Activated T-helper 1 cell treated with anti-CD3 and anti-CD28 coated beads, Interleukin-12 subunit alpha, Interleukin-12 subunit beta, Interleukin-2, Interleukin-4 antibody, amounts not matched to agents 30 ng/mL and 10 ng/mL and 1 ng/mL, durations not matched to agents 14 hours and 24 hours and 36 hours (primary cell): ENCODE data around the gene CLIC3. TPM values are rescaled to one million over a fixed set of nuclear protein-coding genes. Genes with fewer than 3 reads are reported as not detected.
"Not testable (repeated sequence)": the region's sequence is repeated elsewhere in the genome, so short reads cannot be mapped to it uniquely, and the experiment has no call there.

Source experiments
- DNase-seq: peaks from one replicate; pipeline ENCODE4 v3.0.0; 2021; ENCODE audit warnings: low spot score
- H3K27ac Mint-ChIP-seq: one replicate; pipeline ENCODE4 v1.8.0; 2021; ENCODE audit warnings: mild to moderate bottlenecking, mixed read lengths
- H3K27me3 Mint-ChIP-seq: one replicate; pipeline ENCODE4 v1.8.0; 2022; ENCODE audit warnings: mild to moderate bottlenecking, moderate library complexity, mixed read lengths; ENCODE audit not compliant: insufficient read depth
- H3K36me3 Mint-ChIP-seq: one replicate; pipeline ENCODE4 v1.8.0; 2021; ENCODE audit warnings: low read depth, mixed read lengths
- H3K4me1 Mint-ChIP-seq: one replicate; pipeline ENCODE4 v1.8.0; 2021; ENCODE audit warnings: low read depth, mixed read lengths
- H3K4me3 Mint-ChIP-seq: one replicate; pipeline ENCODE4 v1.8.0; 2021; ENCODE audit warnings: mild to moderate bottlenecking, moderate library complexity, mixed read lengths
- H3K9me3 Mint-ChIP-seq: one replicate; pipeline ENCODE4 v1.8.0; 2021; ENCODE audit warnings: mixed read lengths
- intact Hi-C: fragments of 100-400 bp; cut with micrococcal nuclease; formaldehyde crosslinking; loops from one replicate; pipeline ENCODE4 v1.15.1; 2024
- total RNA-seq: library from RNA; stranded (reverse); gene quantifications from 2 replicates; pipeline ENCODE4 v1.2.3, GENCODE V29; 2022

The CLIC3 gene
- total RNA-seq, 1 donor from 2014 or later: not detected

DNA sequence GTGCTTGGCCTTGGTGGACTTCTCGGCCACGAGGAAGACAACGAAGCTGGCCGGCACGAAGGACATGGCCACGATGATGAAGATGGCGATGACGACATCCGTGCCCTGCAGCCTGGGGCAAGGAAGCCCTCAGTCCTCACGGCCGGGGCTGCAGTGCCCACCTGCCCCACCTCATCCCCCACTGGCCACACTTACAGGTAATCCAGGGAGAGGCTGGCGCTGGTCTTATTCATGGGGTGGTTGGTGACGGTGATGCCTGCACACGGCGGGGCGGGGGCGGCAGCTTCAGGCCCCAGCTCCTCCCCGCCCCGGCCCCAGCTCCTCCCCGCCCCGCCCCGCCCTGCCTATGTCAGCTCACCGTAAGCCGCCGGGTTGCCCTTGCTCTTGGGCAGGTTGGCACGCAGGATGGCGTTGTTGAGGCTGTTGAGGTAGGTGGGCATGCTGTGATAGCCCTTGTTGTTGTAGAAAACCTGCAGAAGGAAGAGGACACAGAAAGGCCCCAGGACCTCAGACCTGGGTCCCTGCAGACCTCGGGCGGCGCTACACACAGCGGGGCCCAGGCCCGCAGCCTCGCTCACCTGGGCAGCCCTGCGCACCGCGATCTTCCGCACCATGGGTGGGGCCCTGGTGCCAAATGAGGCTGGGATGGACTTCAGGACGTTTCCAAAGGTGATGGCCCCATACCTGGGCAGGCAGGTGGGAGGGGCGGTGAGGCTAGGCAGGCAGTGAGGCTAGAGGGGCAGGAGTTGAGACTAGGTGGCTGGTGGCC lies 15.7 kb upstream of the CLIC3 start:
- Mint-ChIP-seq H3K27ac (no peak overlapping the region), H3K9me3 (no peaks in the 10 kb centered on the region), H3K4me1 (no peaks in the 10 kb centered on the region), H3K4me3 (no peak overlapping the region), H3K27me3 (no peaks in the 10 kb centered on the region), H3K36me3 (no peaks in the 10 kb centered on the region)
- DNase-seq: no peak
- intact Hi-C loops: no loop called here

DNA sequence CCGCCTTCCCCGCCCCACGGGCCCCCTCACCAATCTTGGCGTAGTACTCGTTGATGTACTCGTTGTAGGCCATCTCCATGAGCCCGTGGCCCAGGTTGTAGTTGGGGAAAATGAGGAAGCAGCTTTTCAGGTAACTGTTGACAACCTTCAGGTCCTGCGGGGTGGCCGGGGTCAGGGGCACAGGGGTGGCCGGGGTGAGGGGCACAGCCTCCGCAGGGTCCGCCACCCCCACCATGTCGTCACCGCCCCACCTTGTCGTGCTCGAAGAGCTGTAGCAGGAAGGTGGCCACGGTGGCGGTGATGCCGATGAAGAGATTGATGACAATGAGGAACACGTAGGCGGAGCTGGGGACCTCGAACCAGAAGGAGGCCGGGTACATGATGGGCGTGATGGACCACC lies 14.8 kb upstream of the CLIC3 start:
- DNase-seq: no peak
- Mint-ChIP-seq H3K4me3 (no peak overlapping the region), H3K36me3 (no peaks in the 10 kb centered on the region), H3K9me3 (no peaks in the 10 kb centered on the region), H3K4me1 (no peaks in the 10 kb centered on the region), H3K27me3 (no peaks in the 10 kb centered on the region), H3K27ac (no peak overlapping the region)
- intact Hi-C loops: no loop called here

DNA sequence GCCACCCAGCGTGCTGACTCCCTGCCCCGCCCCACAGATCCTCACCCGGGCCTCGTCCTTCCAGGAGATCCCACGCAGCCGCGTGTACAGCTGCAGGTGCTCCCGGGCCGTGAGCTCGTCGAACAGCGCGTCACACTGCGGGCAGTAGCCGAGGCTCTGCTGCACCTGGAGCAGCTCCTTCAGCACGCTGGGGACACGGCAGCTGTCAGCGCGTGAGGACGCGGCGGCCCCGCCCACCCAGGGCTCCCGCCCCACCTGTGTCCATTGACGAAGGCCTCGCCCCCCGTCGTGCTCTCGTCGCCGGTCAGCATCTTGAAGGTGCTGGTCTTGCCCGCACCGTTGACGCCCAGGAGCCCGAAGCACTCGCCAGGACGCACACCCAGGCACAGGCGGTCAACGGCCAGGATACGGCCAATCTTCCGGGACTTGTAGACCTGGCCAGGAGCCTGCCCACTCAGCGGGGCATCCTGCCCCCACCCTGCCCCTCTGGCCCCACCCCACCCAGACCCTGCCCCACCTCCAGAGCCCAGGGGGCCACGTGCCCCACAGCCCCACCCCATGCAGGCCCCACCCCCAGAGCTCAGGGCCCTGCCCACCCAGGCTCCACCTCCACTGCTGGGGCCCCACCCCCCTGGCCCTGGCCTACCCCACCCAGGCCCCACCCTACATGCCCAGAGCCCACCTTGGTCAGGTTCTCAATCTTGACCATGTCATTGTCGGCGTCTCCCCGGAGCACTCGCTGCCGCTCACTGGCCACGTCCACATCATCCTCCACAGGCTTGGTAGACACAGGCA lies 13.8 kb upstream of the CLIC3 start:
- DNase-seq: no peak
- no peaks in the 10 kb centered on the region for H3K36me3 Mint-ChIP-seq
- no peaks in the 10 kb centered on the region for H3K4me1 Mint-ChIP-seq
- no peak overlapping the region for H3K27ac Mint-ChIP-seq
- no peak overlapping the region for H3K4me3 Mint-ChIP-seq
- intact Hi-C loops: no loop called here
- H3K9me3 Mint-ChIP-seq: no peaks in the 10 kb centered on the region
- no peaks in the 10 kb centered on the region for H3K27me3 Mint-ChIP-seq

DNA sequence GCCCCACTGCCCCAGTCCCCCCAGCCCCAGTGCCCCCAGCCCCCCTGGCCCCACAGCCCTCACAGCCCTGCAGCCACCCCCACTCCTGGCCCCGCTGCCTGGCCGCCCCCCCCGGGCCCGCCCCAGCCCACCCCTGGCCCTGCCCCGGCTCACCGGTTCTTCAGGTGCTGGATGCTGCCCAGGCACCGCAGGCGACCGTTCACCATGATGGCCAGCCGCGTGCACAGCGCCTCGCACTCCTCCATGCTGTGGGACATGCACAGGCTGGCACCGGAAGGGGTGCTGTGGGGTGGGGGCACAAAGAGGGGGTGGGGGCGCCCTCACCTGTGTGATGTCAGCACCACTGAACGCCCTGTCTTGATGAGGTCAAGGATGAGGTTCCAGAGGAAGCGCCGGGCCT lies 12.8 kb upstream of the CLIC3 start:
- Mint-ChIP-seq H3K4me1 (no peaks in the 10 kb centered on the region), H3K36me3 (no peaks in the 10 kb centered on the region), H3K4me3 (no peak overlapping the region), H3K27ac (no peak overlapping the region), H3K27me3 (peaks cover 2% of the 10 kb centered on the region), H3K9me3 (no peaks in the 10 kb centered on the region)
- no peak for DNase-seq
- intact Hi-C loops: no loop called here

DNA sequence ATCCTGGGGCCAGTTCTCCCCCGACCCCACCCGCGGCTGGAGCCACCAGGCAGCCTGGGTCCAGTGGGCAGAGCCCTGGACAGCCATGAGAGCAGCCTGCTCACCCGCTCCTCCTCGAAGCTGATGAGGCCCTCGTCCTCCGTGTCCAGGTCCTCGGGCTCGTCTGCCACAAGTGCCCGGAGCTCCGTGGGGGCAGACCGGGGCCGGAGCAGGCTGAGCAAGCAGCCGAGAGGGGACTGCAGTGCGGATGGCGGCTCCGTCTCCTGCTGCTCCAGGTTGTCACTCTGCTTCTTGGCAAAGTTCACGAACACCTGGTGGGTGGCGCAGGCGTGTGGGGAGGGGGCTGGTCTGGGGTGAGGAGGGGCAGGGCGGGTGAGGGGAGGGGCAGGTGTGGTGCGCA lies 11.9 kb upstream of the CLIC3 start:
- no peak overlapping the region for H3K27ac Mint-ChIP-seq
- H3K36me3 Mint-ChIP-seq: no peaks in the 10 kb centered on the region
- H3K9me3 Mint-ChIP-seq: no peaks in the 10 kb centered on the region
- DNase-seq: no peak
- intact Hi-C loops: no loop called here
- no peak overlapping the region for H3K4me3 Mint-ChIP-seq
- H3K27me3 Mint-ChIP-seq: peaks cover 2% of the 10 kb centered on the region
- H3K4me1 Mint-ChIP-seq: no peaks in the 10 kb centered on the region

DNA sequence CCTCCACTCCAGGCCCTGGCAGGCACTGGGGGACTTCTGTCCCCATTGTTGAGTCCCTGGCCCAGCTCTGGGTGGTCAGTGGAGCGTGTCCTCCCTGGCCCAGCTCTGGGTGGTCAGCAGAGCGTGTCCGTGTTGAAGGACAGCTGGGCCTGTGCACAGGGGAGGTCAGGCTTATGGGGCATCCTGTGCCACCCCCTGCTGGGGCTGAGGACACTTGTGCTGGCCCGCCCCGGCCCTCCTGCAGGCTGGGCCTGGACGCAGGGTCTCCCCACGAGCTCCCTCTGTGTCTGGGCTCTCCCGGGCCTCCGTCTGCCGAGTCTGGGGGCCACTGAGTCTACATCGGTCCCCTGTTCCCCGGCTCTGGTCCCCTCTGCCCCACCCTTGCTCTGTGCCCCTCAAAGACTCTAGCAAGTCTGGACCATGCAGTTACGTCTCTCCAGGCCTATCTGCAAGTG lies 11.5 kb upstream of the CLIC3 start:
- intact Hi-C loops: no loop called here
- no peaks in the 10 kb centered on the region for H3K4me1 Mint-ChIP-seq

DNA sequence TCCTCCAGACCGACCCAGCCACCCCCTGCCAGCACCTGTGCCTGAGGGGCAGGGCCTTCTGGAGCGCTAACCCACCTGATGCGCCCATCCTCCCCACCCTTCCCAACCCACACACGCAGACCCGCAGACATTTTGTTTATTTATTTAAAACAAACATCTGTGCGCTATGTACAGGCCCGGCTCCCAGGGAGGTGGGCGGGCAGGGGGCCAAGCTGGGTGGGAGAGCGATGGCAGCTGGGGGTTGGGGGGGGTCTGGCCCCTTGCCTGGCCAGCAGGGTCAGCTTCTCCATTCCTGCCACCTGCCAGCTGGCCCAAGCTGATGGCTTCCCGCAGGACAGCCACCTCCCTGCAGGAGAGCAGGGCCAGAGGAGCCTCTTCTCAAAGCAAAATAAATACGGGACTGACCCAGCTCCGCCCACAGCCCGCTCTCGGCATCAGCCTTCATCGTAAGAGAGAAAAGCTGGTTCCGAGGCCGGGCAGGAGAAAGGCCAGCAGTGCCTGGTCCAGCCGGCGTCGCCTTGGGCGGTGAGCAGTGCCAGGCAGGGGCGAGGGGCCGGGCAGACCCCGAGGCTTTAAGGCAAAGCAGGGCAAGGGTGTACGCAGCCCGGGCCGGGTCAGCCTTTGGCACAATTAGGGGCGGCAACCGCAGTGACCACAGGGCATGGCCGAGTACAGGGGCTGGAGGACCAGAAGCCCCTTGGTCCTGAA lies 10.9 kb upstream of the CLIC3 start:
- H3K4me1 Mint-ChIP-seq: no peaks in the 10 kb centered on the region
- no peak overlapping the region for H3K4me3 Mint-ChIP-seq
- intact Hi-C loops: no loop called here
- DNase-seq: no peak
- H3K9me3 Mint-ChIP-seq: no peaks in the 10 kb centered on the region
- H3K27me3 Mint-ChIP-seq: peaks cover 2% of the 10 kb centered on the region
- no peak overlapping the region for H3K27ac Mint-ChIP-seq
- H3K36me3 Mint-ChIP-seq: no peaks in the 10 kb centered on the region

More for the DNA sequence above, 11.5 kb upstream of the CLIC3 start:
- Mint-ChIP-seq H3K36me3 (no peaks in the 10 kb centered on the region), H3K4me3 (no peak overlapping the region), H3K27me3 (peaks cover 2% of the 10 kb centered on the region), H3K9me3 (no peaks in the 10 kb centered on the region), H3K27ac (no peak overlapping the region)
- no peak for DNase-seq

DNA sequence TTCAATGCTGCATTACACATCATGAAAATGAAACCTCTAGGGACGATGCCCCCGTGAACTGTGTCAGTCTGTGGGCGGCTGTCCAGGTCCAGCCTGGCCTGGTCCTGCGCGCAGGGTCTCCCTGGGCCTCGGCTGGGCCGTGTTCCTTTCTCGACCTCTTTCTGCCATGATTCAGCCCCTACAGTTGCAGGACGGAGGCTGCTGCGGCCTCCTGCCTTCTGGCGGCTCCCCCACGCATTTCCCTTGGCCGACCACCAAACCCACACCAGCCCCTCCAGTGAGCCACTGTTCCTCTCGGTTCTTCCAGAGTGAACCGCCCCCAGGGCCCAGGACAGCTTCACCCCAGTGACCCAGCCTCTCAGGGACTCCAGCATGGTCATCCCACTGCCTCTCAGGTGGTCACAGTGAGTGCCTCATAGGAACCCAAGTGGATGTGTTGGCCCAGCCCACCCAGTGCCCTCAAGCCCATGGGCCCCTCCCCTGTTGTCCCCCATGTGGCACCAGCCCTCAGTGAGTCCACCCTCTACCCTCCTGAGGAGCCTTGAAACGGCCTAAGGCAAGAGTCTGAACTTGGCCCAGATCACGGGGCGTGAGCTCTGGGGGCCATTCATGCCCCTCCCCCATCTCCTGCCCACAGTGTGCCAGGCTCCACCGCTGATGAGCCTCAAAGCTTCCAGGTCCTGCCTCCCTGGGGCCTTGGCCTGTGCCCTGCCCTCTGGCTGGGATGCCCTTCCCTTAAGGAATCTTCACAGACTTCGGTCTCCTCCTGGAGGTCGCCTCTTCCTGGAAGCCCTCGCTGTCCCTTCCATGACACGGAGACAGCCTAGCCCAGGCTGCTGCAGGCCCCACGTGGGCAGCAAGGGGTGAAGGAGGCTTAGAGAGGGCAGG lies 10.0 kb upstream of the CLIC3 start:
- no peak overlapping the region for H3K27ac Mint-ChIP-seq
- H3K36me3 Mint-ChIP-seq: no peaks in the 10 kb centered on the region
- intact Hi-C loops: no loop called here

DNA sequence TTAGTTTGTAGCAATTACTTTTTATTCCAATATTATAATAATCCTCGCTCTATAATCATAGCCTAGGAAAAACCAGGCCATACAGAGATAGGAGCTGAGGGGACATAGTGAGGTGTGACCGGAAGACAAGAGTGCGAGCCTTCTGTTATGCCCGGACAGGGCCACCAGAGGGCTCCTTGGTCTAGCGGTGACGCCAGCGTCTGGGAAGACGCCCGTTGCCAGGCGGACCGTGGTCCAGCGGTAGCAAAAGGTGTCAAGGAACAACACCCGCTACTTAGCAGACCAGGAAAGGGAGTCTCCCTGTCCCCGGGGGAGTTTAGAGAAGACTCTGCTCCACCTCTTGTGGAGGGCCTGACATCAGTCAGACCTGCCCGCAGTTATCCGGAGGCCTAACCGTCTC lies 7.9 kb upstream of the CLIC3 start:
- intact Hi-C loops: loop anchor here (1.0 kb wide), 1 partner anchor 31 kb away; no protein-coding TSS in a partner anchor
- not testable (repeated sequence) for H3K27me3 Mint-ChIP-seq, H3K9me3 Mint-ChIP-seq, H3K4me3 Mint-ChIP-seq, H3K27ac Mint-ChIP-seq, DNase-seq, H3K36me3 Mint-ChIP-seq
- peaks cover 11% of the 10 kb centered on the region for H3K4me1 Mint-ChIP-seq

More for the DNA sequence above, 10.0 kb upstream of the CLIC3 start:
- no peak for DNase-seq
- Mint-ChIP-seq H3K27me3 (peaks cover 2% of the 10 kb centered on the region), H3K4me1 (no peaks in the 10 kb centered on the region), H3K4me3 (no peak overlapping the region), H3K9me3 (no peaks in the 10 kb centered on the region)

DNA sequence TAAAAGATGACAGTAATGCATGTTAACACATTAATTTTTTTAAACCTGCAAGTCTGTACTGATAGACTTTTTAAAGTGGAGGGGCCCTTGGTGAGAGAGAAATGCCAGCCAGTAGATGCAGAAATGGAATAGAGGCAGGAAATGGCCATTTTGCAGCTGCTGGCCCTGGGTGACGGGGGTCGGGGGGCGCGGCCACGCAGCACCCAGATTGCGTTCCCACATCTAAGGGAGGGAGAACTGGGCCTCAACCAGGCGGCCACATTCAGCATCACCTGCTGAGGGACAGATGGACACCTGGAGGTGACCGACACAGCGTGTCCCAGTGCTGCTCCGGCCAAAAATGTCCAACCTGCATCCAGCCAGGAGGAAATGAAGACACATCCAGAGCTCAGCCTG lies 6.3 kb upstream of the CLIC3 start:
- Mint-ChIP-seq H3K27ac (no peak overlapping the region), H3K9me3 (no peaks in the 10 kb centered on the region), H3K4me1 (peaks cover 19% of the 10 kb centered on the region), H3K36me3 (no peaks in the 10 kb centered on the region), H3K27me3 (peaks cover 11% of the 10 kb centered on the region), H3K4me3 (no peak overlapping the region)
- intact Hi-C loops: no loop called here
- DNase-seq: no peak

DNA sequence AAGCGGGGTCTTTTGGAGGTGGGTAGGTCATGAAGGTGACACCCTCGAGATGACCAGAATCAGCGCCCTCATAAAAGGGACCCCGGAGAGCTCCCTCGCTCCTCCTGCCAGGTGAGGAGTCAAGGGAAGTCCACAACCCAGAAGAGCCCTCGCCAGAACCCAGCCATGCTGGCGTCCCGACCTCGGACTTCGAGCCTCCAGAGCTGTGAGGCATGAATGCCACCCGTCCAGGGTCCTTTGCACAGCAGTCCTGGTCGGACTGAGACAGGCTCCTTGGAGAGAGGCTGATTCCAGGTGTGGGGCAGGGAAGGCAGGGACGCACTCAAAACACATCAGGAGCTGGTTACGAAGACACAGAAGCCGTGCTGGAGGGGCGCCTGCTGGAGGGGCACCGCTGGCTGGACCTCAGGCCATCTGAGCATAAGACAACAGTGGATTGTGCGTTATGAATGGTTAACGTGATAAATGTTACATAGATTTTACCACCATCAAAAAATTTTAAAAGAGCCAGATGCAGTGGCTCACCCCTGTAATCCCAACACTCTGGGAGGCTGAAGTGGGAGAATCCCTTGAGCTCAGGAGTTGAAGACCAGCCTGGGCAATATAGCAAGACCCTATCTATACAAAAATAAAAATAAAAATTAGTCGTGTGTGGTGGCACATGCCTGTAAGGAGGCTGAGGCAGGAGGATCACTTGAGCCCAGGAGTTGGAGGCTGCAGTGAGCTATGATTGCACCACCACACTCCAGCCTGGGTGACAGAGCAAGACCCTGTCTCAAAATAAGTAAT lies 5.7 kb upstream of the CLIC3 start:
- H3K4me1 Mint-ChIP-seq: peaks cover 22% of the 10 kb centered on the region
- peaks cover 13% of the 10 kb centered on the region for H3K27me3 Mint-ChIP-seq
- intact Hi-C loops: loop anchor here (2.0 kb wide), 2 partner anchors 33 to 211 kb away; partner anchors contain the start of gene TMEM141
- no peak overlapping the region for H3K4me3 Mint-ChIP-seq
- H3K9me3 Mint-ChIP-seq: no peaks in the 10 kb centered on the region
- no peak for DNase-seq
- no peaks in the 10 kb centered on the region for H3K36me3 Mint-ChIP-seq
- no peak overlapping the region for H3K27ac Mint-ChIP-seq
